Heart left ventricle (tissue), 13 donors: ENCODE measurements around the gene PXK.

Experiments used
- CTCF ChIP-seq, 12 donors: fragments of 200-600 bp; sonication (generic) in 4 of 12; IDR thresholded peaks; one replicate each; pipeline versions ENCODE4 v1.5.0 to v1.8.0; 2018 to 2022; ENCODE audit warnings: antibody characterized with exemption in 12 of 12, mild to moderate bottlenecking in 5 of 12
- POLR2A ChIP-seq, 2 donors: fragments of 450-650 bp; IDR thresholded peaks; one replicate each; pipeline ENCODE4 v1.6.1; 2017; ENCODE audit warnings: antibody characterized with exemption in 2 of 2, mild to moderate bottlenecking in 2 of 2, moderate library complexity in 2 of 2
- donor health status: ischemic (EF 13 %, LVEDD 7.1; RV severe dilation, severe dysfunction).
- donor health status: DM: no; HTN: yes; CAD: no.
- donor health status: DM: no; HTN: no; CAD: no.
- donor health status: ischemic (EF 25% LVEDD 6.9; RV normal size, moderate dysfunction).
- donor health status: ischemic (EF 25% LVEDD 5.7; RV mildly dilated, moderate dysfunction).
- donor health status: ischemic (EF 35%, LVEDD 5.7; RV mildly dilated, moderate dysfunction).
- donor health status: nonischemic (EF 11% LVEDD 7.7; RV severe dilation, severe dysfunction).
- donor health status: DM: yes; HTN: yes; CAD: no.
- donor health status: PGD.
- donor health status: ischemic (EF 29% LVEDD 5.4; RV normal size, mild dysfunction).
- donor health status: nonischemic (EF 23%, LVEDD 6.1; RV moderate dilation, normal function).

DNA sequence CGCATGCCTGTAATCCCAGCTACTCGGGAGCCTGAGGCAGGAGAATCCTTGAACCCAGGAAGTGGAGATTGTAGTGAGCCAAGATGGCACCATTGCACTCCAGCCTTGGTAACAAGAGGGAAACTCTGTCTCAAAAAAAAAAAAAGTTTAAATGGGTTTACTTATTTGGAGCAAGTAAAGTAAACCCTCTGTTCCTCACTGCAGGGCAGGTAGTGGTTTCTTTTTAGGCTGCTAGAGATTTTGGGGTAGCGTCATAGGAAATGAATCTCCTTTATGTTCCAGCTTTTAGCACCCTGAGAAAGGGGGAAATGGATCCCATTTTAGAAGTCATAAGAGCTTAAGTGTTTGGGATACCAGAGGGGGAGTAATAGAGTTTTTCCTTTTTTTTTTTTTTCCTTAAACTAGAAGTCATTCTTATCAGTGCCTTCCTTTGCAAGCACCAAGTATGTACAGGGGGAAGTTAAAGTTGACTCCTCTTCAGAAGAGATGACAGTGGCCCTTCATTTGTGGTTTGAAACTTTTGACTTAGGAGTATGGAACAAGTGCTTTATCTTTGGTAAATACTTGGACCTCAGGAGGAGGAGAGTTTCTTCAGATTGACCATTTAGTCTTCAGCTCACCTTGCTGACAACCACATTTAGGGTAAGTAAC is 8.0 kb downstream of the PXK start:
- TF ChIP-seq CTCF (IDR thresholded peaks at IDR 0.05) = no peak
- no peak for TF ChIP-seq POLR2A (IDR thresholded peaks at IDR 0.05)
